Measurements from ENCODE around the gene UCK1. TPM values are rescaled to one million over a fixed set of nuclear protein-coding genes. Genes with fewer than 3 reads are reported as not detected.

UCK1 gene
- total and polyA plus RNA-seq, 2 of the 4 experiments (the other 2 are of a cell fraction): 17.9 to 21.4 TPM

GRCh38 chr9:131490514-131490913, 40.5 kb downstream of the UCK1 start:
- H2AFZ ChIP-seq (replicated peaks; ENCODE audit: low read length, poor library complexity): no peak overlapping the region
- DNase-seq (no peak), ATAC-seq (ENCODE audit: low read depth) (no peak)
- H2BK5ac ChIP-seq (ENCODE audit: low read depth, low read length, poor library complexity, severe bottlenecking): no peak overlapping the region
- H2AK5ac ChIP-seq (ENCODE audit: low read depth, low read length): no peak overlapping the region
- H2BK15ac ChIP-seq (ENCODE audit: low read depth, low read length): no peak overlapping the region
- H3K4ac ChIP-seq (ENCODE audit: low read depth, low read length): no peak overlapping the region
- no peak overlapping the region for H3K23ac ChIP-seq (ENCODE audit: low read depth, low read length)
- no peak for TF ChIP-seq CHD1 (IDR thresholded peaks at IDR 0.05; ENCODE audit: low read depth, low read length)
- no peak for TF ChIP-seq POLR2A (IDR thresholded peaks at IDR 0.05; ENCODE audit: low read depth, low read length)
- TF ChIP-seq SMC3 (IDR thresholded peaks at IDR 0.05; ENCODE audit: low read depth, low read length): no peak
- no peak overlapping the region for H2AK9ac ChIP-seq (replicated peaks; ENCODE audit: low read depth, low read length, poor library complexity)
- CTCF ChIA-PET: no interaction called here
- BruUV-seq (replicated peaks): TSS peak; percentile 14
- H2BK20ac ChIP-seq (ENCODE audit: low read depth, low read length): no peak overlapping the region
- no peak overlapping the region for H4K91ac ChIP-seq (ENCODE audit: insufficient read depth, low read depth, low read length)
- WGBS, 2 experiments (ENCODE audit: extremely low coverage in 2 of 2, insufficient read length in 1 of 2): 75% methylated on average over 7 of the region's 8 CpGs; no CpG with 5 or more reads in 1 of the 2 experiments
- H3K18ac ChIP-seq (ENCODE audit: low read depth, low read length): no peak overlapping the region
- H3K27me3 ChIP-seq (ENCODE audit: control insufficient read depth, insufficient read depth, low read length): no peaks in the 10 kb centered on the region
- dilution Hi-C loops (cut with HindIII; ENCODE audit: low sequenced_read_pairs, unreplicated experiment) (no loop called here), intact Hi-C loops (cut with micrococcal nuclease) (no loop called here), in situ Hi-C loops (cut with MboI; ENCODE audit: low sequenced_read_pairs) (no loop called here)
- peaks cover 92% of the 10 kb centered on the region for H3K36me3 ChIP-seq (ENCODE audit: control insufficient read depth, insufficient read depth, low read length)
- H3K9ac ChIP-seq (ENCODE audit: low read depth, low read length): no peak overlapping the region
- H3K9me1 ChIP-seq (ENCODE audit: insufficient read depth, low read length): no peaks in the 10 kb centered on the region
- H3K4me2 ChIP-seq (ENCODE audit: low read depth, low read length): no peak overlapping the region
- H3K14ac ChIP-seq (replicated peaks; ENCODE audit: low read depth, low read length): no peak overlapping the region
- no peak overlapping the region for H3K56ac ChIP-seq (ENCODE audit: extremely low read depth, insufficient read depth, low read length)
- POLR2A ChIA-PET (ENCODE audit: unreplicated experiment): no interaction called here
- H3K4me3 ChIP-seq (ENCODE audit: insufficient read depth, low read depth, low read length): no peak overlapping the region
- no peak overlapping the region for H3K27ac ChIP-seq (ENCODE audit: insufficient read depth, low read length)
- no peak overlapping the region for H2BK120ac ChIP-seq (ENCODE audit: low read depth, low read length)
- H3K4me1 ChIP-seq (ENCODE audit: control insufficient read depth, insufficient read depth, low read length): no peaks in the 10 kb centered on the region
- H4K8ac ChIP-seq (ENCODE audit: low read depth in 2 of 2, low read length in 2 of 2): no peak overlapping the region
- peaks cover 8% of the 10 kb centered on the region; the same call in 1 of the 2 replicates for H4K20me1 ChIP-seq (ENCODE audit: insufficient read depth, low read length)
- H3K79me1 ChIP-seq (ENCODE audit: low read depth in 1 of 2, low read length in 2 of 2): peaks cover 20 to 46% of the 10 kb centered on the region in 2 experiments
- no peaks in the 10 kb centered on the region for H3K9me3 ChIP-seq (ENCODE audit: control insufficient read depth, insufficient read depth, low read length)
- H4K5ac ChIP-seq (ENCODE audit: low read depth, low read length): no peak overlapping the region
